ENCODE data around the gene CRYGC. TPM values are rescaled to one million over a fixed set of nuclear protein-coding genes. Genes with fewer than 3 reads are reported as not detected.

CRYGC gene
- total RNA-seq, 1 experiment from 2014 or later = not detected

DNA sequence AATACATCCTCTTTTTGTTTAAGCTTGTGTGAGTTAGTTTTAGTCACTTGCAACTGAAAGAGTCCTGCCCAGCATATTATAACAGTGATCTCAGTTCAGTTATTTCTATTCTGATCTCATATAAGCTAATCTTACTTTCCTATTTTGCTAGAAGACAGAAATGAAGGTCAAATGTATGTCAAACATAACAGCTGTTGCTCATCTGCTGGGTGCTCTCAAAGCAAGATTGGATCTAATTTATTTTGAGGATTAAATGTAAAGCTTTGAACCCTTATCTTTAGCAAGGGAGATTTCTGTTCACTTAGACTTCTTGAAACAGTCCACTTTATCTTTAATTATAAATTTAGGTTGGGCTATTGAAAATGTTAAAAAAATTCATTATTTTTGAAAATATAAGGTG, 36.5 kb downstream of the CRYGC start:
- no peak for DNase-seq (ENCODE audit: low read depth)

DNA sequence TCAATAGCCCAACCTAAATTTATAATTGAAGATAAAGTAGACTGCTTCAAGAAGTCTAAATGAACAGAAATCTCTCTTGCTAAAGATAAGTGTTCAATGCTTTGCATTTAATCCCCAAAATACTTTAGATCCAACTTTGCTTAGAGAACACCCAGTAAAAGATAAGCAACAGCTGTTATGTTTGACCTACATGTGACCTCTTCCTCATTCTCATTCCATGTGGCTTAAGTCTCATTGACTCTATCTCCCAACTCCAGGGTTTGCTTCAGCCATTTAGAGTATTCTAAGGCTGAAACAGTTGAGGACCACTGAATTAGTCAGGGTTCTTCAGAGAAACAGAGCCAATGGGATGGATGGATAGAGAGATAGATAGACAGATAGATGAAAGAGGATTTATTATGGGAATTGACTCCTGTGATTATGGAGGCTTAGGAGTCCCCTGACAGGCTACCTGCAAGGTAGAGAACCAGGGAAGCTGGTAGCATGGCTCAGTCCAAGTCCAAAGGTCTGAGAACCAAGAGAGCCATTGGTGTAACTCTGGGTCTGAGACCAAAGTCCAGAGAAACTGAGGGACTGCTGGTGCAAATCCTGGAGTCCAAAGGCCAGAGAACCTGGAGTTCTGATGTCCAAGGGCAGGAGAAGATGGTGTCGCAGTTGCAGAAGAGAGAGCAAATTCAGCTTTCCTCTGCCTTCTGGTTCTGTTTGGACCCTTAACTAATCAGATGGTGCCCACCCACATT, 37.4 kb downstream of the CRYGC start:
- no peak for DNase-seq (ENCODE audit: low read depth)

DNA sequence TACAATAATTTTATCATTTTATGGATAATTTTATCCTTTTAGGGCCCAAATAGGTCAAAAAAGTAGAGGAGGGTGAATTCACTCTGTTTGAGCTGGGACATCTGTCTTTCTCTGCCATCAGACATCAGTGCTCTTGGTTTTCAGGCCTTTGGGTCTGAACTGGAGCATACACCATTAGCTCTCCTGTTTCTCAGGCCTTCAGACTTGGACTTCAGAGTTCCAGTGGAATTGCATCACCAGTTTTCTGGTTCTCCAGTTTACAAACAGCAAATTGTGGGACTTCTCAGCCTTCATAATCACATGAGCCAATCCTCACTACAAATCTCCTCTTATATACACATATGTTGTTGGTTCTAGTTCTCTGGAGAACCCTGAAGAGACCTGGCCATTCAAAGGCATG, 39.2 kb downstream of the CRYGC start:
- no peak for DNase-seq (ENCODE audit: low read depth)

DNA sequence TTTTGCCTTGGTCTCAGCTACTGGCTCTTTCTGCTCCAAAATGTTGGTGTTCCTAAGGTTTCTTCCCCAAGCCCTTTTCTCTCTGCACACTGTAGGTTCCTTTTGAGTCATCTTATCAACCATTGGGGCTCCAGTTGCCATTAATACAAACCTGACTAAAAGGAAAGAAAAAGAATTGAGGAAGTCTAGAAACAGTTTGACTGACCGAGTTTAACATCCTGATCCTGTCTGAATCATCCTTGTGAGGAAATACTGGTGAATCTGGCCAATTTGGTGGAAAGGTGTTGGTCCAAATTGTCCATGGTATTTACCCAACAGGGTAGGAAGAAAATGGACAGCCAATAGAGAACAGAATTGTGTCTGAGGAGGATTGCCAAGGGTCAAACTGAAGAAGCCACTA, 43.6 kb downstream of the CRYGC start:
- DNase-seq (ENCODE audit: low read depth) = no peak

DNA sequence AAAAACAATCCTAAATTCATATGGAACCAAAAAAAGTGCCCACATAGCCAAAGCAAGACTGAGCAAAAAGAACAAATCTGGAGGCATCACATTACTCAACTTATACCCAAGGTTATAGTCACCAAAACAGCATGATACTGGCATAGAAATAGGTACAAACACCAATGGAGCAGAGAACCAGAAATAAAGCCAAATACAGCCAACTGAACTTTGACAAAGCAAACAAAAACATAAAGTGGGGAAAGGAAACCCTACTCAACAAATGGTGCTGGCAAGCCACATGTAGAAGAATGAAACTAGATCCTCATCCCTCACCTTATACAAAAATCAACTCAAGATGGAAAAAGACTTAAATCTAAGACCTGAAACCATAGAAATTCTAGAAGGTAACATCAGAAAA, 45.8 kb downstream of the CRYGC start:
- no peak for DNase-seq (ENCODE audit: low read depth)

Other genes starting within 250 kb of the CRYGC start
- 6.7 and 6.8 TPM in 2 replicates for gene PLEKHM3, start 104.3 kb downstream of the CRYGC start, total RNA-seq (2014; rRNA removed; shearing (Covaris generic))
- gene CRYGD, start 5.3 kb downstream of the CRYGC start, total RNA-seq (2014; rRNA removed; shearing (Covaris generic)) = not detected in 2 replicates
- not detected in 2 replicates for gene CRYGB, start 16.3 kb upstream of the CRYGC start, total RNA-seq (2014; rRNA removed; shearing (Covaris generic))
- gene CRYGA, start 33.8 kb upstream of the CRYGC start, total RNA-seq (2014; rRNA removed; shearing (Covaris generic)) = not detected in 2 replicates
- not detected in 2 replicates for gene C2orf80, start 60.2 kb upstream of the CRYGC start, total RNA-seq (2014; rRNA removed; shearing (Covaris generic))
- 137 and 150 TPM in 2 replicates for gene IDH1, start 125.2 kb upstream of the CRYGC start, total RNA-seq (2014; rRNA removed; shearing (Covaris generic))
- 23.1 and 23.8 TPM in 2 replicates for gene PIKFYVE, start 136.4 kb upstream of the CRYGC start, total RNA-seq (2014; rRNA removed; shearing (Covaris generic))

Data from RPMI7951 (cell line).